GM18909 (cell line): ENCODE measurements around the gene BRINP3.
"Not testable (repeated sequence)": the region's sequence is repeated elsewhere in the genome, so short reads cannot be mapped to it uniquely, and the experiment has no call there.

Experiments
- ATAC-seq: cut with Tn5 transposase; IDR thresholded peaks from one replicate; pipeline ENCODE4 v1.9.1; 2021; ENCODE audit warnings: mild to moderate bottlenecking; ENCODE audit not compliant: unreplicated experiment, poor library complexity

Gene BRINP3

DNA sequence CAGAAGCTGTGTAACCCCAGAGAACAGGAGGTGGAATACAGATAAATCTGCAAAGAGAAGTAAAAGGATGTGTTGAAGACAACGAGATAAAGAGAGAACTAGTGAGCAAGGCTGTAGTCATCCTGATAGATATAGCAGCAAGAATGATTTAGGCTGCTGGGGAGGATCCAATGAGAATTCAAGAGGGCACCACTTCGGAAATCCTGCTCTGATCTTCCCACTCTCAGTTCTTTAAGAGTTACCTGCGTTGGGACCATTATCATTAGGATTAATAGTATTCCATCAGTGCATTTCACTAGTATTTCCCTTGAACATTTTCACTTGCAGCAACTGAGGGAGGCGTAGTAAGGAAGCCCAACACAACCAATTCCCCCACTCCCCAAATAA is at the start of gene BRINP3:
TSS of gene BRINP3 (minus strand) at position 103 of the 387 bp plus-strand sequence.
- peak; percentile 5 for ATAC-seq

DNA sequence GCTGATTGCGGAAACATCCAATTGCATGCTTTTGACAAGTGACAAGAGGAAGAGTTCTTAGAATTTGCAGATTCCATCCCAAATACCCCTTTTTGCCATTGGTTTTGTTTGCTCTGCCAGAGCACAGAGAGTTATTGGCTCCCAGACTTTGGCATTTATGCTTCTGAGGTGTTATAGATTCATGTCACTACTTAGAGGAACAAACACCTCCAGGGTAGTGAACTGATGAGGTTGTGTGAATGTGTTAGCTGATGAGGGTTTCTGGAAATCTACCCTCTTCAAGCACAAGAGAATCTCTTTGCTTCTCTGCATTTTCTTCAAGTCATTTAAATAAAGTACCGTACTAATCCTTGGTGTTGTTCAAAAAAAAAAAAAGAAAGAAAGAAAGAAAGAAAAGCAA is 33.9 kb upstream of the BRINP3 start:
- ATAC-seq, result no peak

DNA sequence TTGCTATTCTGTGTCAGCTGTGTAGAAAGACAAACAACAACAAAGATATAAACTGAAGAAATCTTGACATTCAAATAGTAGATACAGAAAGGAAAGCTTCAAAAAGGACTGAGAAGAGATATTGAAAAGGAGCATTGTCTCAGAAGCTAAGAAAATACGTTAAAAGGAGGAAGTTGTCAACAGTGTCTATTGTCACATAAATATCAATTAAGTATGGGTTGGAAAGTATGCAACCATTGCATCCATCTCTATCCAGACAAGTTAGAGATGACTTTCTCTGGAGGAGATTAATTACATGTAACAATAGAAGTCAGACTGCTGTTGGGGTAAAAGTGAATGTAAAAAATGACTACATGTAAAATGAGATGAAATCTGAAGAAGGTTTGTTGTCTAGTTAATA is 29.7 kb upstream of the BRINP3 start:
- no peak for ATAC-seq

DNA sequence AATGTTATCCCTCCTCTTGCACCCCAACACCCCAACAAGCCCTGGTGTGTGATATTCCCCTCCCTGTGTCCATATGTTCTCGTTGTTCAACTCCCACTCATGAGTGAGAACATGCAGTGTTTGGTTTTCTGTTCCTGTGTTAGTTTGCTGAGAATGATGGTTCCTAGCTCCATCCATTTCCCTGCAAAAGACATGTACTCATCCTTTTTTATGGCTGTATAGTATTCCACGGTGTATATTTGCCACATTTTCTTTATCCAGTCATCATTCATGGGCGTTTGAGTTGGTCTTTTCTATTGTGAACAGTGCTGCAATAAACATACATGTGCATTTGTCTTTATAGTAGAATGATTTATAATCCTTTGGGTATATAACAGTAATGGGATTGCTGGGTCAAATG is 26.9 kb upstream of the BRINP3 start:
- ATAC-seq, result not testable (repeated sequence)

DNA sequence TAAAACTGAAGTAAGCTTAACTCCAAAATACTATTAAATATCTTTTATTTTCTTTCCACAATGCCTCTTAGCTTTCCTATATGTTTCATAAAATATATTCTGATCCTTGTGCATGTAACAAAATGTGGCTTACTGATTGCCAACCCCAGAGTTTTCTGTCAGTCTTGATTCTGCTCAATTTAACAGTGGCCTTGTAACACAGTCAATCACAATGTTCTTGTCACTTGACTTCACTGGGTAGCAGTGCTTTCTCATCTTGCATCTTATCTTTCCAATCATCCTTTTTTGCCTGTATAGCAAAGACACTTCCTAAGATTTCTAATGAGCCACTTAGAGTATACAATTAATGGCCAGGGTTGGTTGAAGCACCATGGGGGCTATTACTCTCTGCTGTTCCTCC is 19.9 kb upstream of the BRINP3 start:
- ATAC-seq, result no peak

DNA sequence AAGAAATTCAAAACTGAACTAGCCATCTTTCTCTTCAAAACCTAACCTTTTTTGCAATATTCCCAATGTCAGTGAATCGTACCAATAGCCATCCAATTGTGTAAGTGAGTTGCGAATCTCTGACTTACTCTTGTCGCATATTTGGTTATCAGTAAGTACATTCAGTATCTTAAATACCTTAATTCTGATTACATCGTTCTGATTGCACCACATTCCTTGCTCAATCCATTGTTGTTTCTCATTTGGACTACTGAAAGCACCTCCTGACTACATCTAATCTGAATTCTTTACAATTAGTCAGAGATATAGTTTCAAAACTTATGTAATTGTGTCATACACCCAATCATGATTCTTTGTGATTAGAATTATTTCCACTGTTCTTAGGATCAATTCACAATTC is 16.8 kb upstream of the BRINP3 start:
- ATAC-seq, result no peak

DNA sequence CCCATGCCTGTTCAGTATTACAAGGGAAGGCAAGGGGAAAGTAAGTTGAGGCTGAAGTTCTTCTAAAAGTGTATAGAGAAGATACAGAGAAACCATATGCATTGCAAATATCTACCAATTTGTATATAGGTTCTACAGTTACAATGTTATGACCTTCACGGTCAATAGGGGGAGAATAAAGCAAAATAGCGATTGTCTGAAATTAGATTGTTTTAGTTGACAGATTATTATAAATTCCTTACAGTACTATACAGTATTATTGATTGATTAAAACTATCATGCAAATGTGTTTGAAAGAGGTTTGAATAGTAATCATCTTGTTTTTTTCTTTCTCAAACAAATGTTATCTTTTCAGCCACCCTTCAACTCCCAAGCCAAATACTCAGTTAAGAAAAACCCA is 13.7 kb upstream of the BRINP3 start:
- ATAC-seq, result no peak

DNA sequence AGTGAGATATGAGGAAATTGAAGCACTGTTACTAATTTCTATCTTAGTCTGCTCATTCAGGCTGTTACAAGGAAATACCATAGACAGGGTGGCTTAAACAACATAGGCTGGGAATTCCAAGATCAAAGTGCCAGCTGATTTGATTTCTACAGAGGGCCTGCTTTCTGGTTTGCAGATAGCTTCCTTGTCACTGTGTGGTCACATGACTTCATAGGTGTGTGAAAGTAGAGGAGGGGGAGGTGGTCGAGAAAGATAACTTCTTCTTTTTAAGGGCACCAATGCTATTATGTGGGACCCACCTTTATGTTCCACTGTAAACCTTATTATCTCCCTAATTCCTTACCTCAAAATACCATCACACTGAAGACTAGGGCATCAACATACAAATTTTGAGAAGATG is 6.4 kb upstream of the BRINP3 start:
- no peak for ATAC-seq

DNA sequence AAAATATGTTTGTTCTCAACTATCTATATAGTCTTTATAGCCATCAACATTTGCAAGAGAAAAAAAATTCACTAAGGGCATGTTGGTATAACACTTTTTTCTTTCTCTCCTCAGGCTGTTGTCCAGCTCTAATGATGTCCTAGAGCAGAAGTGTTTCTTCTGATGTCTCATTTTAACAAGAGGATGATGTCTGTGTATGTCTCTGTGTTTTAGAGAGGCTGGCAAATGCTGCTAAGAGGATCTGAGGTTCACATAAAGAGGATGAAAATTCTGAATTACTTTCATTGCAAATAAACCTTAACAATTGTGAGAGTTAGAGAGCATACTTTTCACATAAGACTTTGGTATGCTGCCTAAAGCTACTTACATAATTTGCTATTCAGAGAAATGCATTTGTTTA is 2.6 kb upstream of the BRINP3 start:
- ATAC-seq, result no peak

DNA sequence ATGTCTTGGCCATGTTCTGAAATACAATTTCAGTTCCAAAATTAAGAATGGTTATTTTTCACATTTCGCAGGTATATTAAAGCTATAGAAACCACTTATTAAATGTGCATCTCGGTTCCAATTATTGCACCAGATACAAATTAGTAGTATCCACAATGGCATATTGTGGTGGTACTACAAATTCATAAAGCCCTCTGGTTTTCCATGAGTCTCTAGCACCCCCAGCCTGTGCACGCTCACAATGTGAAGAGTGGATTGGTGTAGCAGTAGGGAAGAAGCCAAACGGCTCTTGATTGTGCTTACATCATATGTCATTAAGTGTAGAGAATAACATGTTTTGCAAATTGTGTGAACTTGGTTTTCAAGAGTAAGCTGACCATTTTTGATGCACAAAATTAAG is 1.9 kb upstream of the BRINP3 start:
- ATAC-seq, result no peak

DNA sequence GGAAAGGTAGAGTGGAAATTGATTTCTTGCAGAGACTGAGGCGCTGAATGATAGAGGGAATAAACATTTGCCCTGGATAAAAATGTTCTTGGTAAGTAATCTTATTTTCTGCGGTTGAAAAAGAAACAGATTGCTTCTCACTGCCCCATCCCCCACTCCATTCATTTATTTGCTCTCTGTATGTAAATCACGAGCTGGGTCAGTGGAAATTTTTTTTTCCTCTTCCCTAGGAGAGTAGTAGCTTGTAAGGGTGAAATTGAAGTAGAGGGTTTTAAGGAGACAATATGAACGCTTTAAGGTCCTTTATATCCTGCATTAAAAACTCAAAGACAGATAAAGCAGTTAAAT is 1.4 kb upstream of the BRINP3 start:
- ATAC-seq, result no peak

DNA sequence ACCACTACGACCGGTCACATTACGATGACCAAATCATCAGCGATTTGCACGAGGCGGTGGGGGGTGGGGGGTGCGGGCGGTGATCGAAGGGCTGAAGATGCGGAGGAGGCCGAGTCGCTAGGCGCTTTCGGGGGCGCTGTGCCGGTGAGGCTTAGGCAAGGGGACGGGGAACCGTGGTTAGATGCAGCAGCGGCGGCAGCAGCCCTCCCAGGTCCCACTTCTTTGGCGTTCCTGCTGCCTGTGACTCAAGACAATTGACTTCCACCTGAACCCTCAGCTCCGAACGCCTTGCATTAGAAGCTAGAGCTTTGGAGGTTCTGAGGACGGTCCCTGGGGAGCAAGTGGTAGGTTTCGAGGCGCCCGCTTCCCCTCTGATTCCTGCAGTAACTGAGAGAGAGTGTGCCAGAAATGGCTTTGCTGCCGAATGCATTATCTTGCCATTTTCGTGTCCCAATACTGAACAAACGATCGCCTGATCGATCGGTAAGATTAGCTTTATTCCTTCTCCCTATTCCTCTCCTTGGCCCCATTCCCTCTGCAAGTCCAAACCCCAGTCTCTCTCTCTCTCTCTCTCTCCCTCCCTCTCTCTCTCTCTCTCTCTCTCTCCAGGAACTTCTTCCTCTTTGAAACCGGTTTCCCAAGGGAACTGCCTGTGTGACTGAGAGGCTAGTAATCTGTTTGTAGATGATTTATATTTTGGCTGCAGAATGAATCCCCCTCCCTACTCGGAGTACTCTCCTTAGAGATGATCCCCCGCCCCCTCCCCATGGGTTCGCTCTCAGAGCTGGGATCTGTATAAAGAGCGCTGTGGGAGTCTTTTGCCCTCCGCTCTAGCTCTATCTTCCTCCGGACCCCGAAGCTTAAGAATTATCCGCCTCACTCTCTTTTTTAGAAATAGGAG is 735 bp upstream of the BRINP3 start:
- peak; percentile 73 for ATAC-seq

DNA sequence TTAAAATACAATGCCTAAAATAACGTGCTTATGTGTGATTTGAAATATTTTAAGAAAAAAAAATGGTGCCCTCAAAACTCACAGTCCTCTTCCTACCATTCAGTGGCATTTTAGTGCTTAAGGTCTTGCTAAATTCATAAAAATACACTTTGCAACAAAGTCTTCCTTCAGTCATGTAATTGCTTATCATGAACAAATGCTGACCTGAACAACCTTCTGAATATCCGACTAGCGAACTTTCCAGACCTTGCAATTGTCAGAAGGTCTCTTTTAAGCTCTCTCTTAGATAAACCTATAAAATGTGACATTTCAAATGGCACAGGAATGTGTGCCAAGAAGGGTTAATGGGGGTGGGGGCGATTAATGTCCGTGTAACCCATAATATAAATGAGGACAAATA is 858 bp downstream of the BRINP3 start:
- ATAC-seq, result no peak

DNA sequence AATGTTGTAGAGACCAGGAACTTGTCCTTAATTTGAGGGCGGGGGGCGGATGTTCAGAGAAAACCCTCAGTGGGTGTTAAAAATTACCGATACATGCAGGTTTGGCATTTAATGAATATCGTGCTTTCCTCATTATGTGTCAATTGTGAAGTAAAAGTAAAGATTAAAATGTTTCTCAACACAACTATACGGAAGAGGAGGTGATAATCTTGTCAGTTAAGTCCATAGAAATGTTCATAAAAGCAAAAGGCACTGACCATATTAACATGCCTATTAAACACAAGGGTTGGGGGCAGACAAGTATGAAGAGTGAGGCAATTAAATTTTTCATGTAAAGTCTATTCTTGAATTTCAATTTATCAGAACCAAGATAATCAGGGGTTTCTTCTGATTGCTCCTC is 1.3 kb downstream of the BRINP3 start:
- ATAC-seq, result no peak

DNA sequence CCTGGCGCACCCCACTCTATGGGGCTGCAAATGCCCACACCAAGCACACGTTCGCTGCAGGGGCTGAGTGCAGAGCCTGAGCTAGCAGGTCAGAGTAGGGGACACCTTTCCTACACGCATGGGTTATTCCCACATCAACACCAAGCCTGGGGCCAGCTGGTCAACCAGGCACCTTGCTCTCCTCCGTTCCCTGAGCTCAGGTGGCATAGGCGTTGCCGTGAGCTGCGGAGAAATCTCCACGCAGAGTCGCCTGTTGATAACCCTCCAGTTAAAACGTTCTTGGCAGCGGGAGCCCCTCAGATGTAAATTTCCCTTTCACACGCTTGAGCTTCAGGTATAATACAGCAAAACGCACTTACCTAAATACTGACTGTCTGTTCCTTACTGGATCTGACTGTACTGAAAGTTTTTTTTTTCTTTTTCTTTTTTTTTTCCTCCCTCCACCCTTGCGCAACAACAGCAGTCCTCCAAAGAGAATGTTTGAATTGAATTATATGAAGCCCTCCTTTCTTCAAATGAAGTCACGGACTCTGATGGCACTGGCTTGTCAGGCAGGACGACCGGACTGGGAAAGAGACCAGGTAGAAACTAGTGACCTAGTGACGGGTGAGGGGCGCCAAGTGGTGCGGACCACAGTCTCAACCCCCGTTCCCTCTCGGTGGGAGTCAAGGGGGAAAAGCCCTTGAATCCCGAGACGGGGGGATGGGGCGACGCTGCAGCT is 2.1 kb downstream of the BRINP3 start:
- no peak for ATAC-seq

DNA sequence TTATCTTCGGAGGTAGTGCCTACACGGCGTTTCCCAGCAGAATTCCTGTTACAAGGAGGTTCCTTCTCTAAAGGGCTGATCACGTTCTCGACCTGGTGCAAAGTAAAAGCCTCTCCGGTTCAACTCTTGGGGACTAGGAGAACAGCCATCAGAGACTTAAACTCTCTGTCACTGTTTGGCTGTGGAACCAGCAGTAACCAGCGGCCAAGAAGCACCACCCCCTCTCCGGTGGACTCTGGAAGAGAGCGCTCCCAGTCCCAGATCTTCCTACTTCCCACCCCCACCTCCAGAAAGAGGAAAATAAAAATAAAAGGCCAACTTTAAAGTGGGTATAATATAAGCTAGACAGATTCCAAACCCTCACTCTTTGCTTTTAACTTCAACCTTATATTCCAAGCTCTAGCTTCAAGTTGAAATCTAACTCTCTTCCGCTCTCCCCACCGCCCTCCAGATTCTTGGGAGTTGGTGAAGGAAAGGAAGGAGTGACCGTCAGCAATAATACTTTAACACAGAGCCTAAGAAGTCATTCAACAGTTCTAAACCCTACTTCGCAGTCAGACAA is 2.9 kb downstream of the BRINP3 start:
- no peak for ATAC-seq

DNA sequence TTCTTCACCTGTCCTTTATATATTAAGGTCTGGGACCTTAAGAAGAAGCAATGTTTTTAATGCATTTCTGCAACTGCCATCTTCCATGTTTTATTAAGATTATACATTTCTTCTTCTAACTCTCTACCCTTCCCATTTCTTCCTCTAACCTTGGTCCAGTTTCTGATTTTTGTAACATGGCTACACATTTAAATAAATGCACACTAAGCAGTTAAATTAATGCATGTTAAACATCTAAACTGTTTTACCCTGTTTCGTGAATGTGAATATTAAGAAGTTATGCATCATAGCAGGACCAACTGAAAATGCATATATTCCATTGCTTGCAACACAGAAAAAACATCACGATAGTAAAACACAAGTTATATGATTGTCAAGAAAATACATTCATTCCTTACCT is 3.7 kb downstream of the BRINP3 start:
- no peak for ATAC-seq

DNA sequence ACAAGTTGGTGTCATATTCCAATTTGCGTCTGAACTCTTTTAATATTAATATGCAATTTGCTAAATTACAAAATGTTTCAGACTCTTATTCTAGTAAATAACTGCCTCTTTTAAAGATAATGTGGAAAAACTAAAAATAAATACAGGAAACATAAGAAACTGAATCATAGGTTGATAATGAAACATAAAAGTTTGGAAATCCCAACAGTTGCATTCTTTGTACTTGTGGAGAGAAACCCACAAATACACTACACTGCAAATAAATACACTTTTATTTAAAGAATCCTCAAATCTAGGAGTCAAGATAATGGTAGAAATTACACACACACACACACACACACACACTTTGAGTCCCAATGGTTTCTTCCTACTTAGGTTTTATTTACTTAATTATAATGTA is 5.2 kb downstream of the BRINP3 start:
- no peak for ATAC-seq

DNA sequence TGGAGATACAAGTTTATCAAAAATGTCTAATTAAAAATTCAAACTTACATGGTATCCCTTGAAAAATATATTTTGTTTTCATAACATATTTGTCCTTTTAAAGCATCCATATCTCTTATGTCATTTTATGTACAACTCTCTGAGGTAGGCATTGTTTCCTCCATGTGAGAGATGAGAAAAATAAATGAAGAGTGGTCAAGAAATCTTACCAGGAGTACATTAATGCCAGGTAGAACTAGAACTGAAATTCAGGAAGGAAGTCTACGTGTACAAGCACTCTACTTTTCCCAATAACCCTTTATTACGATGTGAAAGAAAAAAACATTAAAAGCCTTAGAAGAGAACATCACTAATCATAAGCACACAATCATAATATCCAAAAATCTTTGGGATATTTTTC is 5.6 kb downstream of the BRINP3 start:
- no peak for ATAC-seq

DNA sequence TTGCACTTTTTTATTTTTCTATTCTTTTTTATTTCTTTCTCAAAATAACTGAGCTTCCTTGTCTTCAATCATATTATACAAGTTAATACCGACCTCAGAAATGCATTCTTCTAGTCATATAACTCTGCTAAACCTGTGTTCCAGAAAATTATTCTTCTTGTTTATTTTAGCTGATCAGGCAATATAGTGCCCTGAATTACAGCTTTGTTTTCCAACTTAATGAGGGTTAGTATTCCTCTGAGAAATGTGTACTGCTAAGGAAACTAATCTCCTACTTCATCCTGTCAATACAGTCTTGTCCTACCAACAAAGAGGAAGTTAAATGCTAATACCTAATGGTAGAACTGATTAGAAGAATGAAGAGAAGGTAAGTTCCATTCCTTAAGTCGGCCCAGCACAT is 13.0 kb downstream of the BRINP3 start:
- no peak for ATAC-seq

DNA sequence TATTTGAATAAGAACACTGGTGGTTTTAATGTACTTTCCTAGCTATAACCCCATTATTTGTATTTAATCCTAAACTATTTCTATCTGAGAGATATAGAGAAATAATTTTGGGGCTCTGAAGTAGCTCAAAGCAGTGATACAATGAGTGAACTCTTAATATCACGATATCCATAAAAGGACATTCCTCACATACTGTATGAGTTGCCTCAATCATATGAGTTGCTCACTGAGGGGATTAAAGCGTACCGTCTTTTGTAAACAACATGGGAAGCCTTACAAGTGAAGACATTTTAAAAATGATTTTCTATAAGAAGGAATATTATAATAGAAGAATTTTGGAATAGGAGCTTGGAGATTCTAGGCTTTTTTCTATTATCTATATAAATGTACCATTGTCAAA is 21.5 kb downstream of the BRINP3 start:
- ATAC-seq, result no peak

DNA sequence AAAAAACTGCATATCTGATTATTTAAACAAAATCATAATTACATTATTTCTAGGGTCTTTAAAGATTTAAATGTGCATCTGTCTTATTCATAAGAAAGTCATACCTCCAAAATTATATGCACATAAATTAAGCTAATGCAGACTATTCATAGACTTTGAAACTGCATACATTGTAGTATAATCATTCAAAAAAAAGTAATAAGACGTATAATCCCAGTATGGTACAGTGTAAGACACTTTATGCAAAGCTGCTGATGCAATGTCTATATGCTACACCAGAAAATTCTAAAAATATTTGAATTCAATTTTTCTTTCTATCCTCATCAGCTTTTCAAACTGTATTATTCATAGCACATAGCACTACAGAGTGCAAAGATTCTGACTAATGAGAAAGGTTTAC is 22.0 kb downstream of the BRINP3 start:
- no peak for ATAC-seq
